ENCODE measurements around the gene WDR54. TPM values are rescaled to one million over a fixed set of nuclear protein-coding genes. Genes with fewer than 3 reads are reported as not detected.
"Not testable (repeated sequence)": the region's sequence is repeated elsewhere in the genome, so short reads cannot be mapped to it uniquely, and the experiment has no call there.

The WDR54 gene
- total RNA-seq, 2 donors from 2014 or later = 11.4 to 19.4 TPM

GRCh38 chr2:74457549-74458131 lies 36.1 kb downstream of the WDR54 start:
- H3K4me3 ChIP-seq = peak overlapping the region; percentile 67 to 73
- peak; percentile 69 for DNase-seq (ENCODE audit: low spot score)
- no peaks in the 10 kb centered on the region for H3K27me3 ChIP-seq (replicated peaks; ENCODE audit: insufficient read depth)
- intact Hi-C loops (cut with DNase I) = no loop called here
- peaks cover 10% of the 10 kb centered on the region for H3K4me1 ChIP-seq (replicated peaks)
- peak overlapping the region; percentile 99 for H3K27ac ChIP-seq
- H3K36me3 ChIP-seq = peaks cover 0 to 3% of the 10 kb centered on the region in 2 donors
- TF ChIP-seq POLR2AphosphoS5 (IDR thresholded peaks at IDR 0.05) (no peak), POLR2A (IDR thresholded peaks at IDR 0.05) (peak; percentile 95)
- H3K9me3 ChIP-seq = no peaks in the 10 kb centered on the region
- under 1% methylated on average over 46 of the region's 46 CpGs for WGBS

GRCh38 chr2:74458132-74458937 lies 36.8 kb downstream of the WDR54 start, which contains the start of gene WBP1:
WBP1 (plus strand) TSS chr2:74458438; CDS start chr2:74458603, 165 bp downstream.
- Histone ChIP-seq H3K4me1 (replicated peaks) (peaks cover 10% of the 10 kb centered on the region), H3K9me3 (no peaks in the 10 kb centered on the region), H3K27me3 (replicated peaks; ENCODE audit: insufficient read depth) (no peaks in the 10 kb centered on the region), H3K4me3 (peak within 1 kb of the TSS; percentile 67 to 73), H3K36me3 (peaks cover 0 to 5% of the 10 kb centered on the region in 2 donors), H3K27ac (peak within 1 kb of the TSS; percentile 99)
- no peak for TF ChIP-seq CTCF (IDR thresholded peaks at IDR 0.05)
- TF ChIP-seq POLR2A (IDR thresholded peaks at IDR 0.05) = peak; percentile 22
- peak; percentile 99 for TF ChIP-seq POLR2AphosphoS5 (IDR thresholded peaks at IDR 0.05)
- intact Hi-C loops (cut with DNase I) = no loop called here
- DNase-seq (ENCODE audit: low spot score) = peak; percentile 100
- WGBS = under 1% methylated on average over 38 of the region's 38 CpGs

- peaks cover 0 to 5% of the 10 kb centered on the region in 2 donors for H3K36me3 ChIP-seq
- H3K4me1 ChIP-seq (replicated peaks) = peaks cover 10% of the 10 kb centered on the region
- WGBS = 6% methylated on average over 10 of the region's 10 CpGs
- TF ChIP-seq POLR2AphosphoS5 (IDR thresholded peaks at IDR 0.05) (no peak), CTCF (IDR thresholded peaks at IDR 0.05) (no peak), POLR2A (IDR thresholded peaks at IDR 0.05) (no peak)
- no peak for DNase-seq (ENCODE audit: low spot score)
- intact Hi-C loops (cut with DNase I) = no loop called here
- peak overlapping the region; percentile 67 to 73 for H3K4me3 ChIP-seq
- H3K27me3 ChIP-seq (replicated peaks; ENCODE audit: insufficient read depth) = no peaks in the 10 kb centered on the region
- no peaks in the 10 kb centered on the region for H3K9me3 ChIP-seq
- peak overlapping the region; percentile 78 to 99 for H3K27ac ChIP-seq
Measured at GRCh38 chr2:74458938-74459363, 37.4 kb downstream of the WDR54 start.

GRCh38 chr2:74459503-74460118 lies 38.1 kb downstream of the WDR54 start:
- H3K9me3 ChIP-seq; DNase-seq (ENCODE audit: low spot score); H3K36me3 ChIP-seq; H3K4me1 ChIP-seq (replicated peaks); intact Hi-C loops (cut with DNase I); H3K27me3 ChIP-seq (replicated peaks; ENCODE audit: insufficient read depth); H3K27ac ChIP-seq: not testable (repeated sequence)
- 77% methylated on average over 13 of the region's 13 CpGs for WGBS
- H3K4me3 ChIP-seq = peak overlapping the region in 1 of 2 donors; percentile 73

GRCh38 chr2:74460187-74460586 lies 38.7 kb downstream of the WDR54 start:
- H3K4me3 ChIP-seq; H3K9me3 ChIP-seq; intact Hi-C loops (cut with DNase I); DNase-seq (ENCODE audit: low spot score); H3K27ac ChIP-seq; H3K27me3 ChIP-seq (replicated peaks; ENCODE audit: insufficient read depth); H3K4me1 ChIP-seq (replicated peaks); H3K36me3 ChIP-seq: not testable (repeated sequence)
- 76% methylated on average over 10 of the region's 10 CpGs for WGBS

Data from prostate gland (tissue), 2 donors.